ENCODE results near the gene SMYD3.

DNA sequence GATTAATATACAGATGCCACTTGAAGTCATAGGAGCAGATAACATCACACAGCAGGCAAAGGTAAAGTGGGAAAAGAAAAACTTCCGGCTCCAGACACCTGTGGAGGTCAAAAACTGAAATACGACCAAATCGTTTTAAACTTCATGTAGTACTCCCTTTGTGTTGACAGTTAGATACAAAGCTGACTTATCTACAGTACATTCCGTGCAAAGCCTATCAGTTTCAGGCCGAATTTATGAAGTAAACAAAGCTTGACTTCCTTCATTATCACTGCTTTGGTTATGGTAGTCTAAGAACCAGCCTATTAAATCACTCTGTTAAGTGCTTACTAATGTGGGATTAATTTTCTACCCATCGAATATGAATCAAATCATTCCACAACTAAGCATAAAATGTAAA, 156.3 kb downstream of the SMYD3 start:
- TF ChIP-seq CTCF (IDR thresholded peaks at IDR 0.05 in 8 of 11, conservative IDR thresholded peaks at IDR 0.05 in 3 of 11) (no peak), POLR2A (IDR thresholded peaks at IDR 0.05) (no peak), POLR2AphosphoS5 (IDR thresholded peaks at IDR 0.05) (no peak)

Measured in spleen (tissue), 7 donors.